Measurements from ENCODE around the gene HDAC11.

The HDAC11 gene

GRCh38 chr3:13513913-13514517, 33.9 kb downstream of the HDAC11 start:
- TF ChIP-seq, protein P1, sequence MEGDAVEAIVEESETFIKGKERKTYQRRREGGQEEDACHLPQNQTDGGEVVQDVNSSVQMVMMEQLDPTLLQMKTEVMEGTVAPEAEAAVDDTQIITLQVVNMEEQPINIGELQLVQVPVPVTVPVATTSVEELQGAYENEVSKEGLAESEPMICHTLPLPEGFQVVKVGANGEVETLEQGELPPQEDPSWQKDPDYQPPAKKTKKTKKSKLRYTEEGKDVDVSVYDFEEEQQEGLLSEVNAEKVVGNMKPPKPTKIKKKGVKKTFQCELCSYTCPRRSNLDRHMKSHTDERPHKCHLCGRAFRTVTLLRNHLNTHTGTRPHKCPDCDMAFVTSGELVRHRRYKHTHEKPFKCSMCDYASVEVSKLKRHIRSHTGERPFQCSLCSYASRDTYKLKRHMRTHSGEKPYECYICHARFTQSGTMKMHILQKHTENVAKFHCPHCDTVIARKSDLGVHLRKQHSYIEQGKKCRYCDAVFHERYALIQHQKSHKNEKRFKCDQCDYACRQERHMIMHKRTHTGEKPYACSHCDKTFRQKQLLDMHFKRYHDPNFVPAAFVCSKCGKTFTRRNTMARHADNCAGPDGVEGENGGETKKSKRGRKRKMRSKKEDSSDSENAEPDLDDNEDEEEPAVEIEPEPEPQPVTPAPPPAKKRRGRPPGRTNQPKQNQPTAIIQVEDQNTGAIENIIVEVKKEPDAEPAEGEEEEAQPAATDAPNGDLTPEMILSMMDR (IDR thresholded peaks at IDR 0.05; ENCODE audit: borderline replicate concordance, control extremely low read depth, extremely low read depth, insufficient read depth, missing control alignments) = no peak
- no peak for DNase-seq (ENCODE audit: low spot score)
- in situ Hi-C loops (cut with MboI; ENCODE audit: low sequenced_read_pairs, unreplicated experiment) = no loop called here

DNA sequence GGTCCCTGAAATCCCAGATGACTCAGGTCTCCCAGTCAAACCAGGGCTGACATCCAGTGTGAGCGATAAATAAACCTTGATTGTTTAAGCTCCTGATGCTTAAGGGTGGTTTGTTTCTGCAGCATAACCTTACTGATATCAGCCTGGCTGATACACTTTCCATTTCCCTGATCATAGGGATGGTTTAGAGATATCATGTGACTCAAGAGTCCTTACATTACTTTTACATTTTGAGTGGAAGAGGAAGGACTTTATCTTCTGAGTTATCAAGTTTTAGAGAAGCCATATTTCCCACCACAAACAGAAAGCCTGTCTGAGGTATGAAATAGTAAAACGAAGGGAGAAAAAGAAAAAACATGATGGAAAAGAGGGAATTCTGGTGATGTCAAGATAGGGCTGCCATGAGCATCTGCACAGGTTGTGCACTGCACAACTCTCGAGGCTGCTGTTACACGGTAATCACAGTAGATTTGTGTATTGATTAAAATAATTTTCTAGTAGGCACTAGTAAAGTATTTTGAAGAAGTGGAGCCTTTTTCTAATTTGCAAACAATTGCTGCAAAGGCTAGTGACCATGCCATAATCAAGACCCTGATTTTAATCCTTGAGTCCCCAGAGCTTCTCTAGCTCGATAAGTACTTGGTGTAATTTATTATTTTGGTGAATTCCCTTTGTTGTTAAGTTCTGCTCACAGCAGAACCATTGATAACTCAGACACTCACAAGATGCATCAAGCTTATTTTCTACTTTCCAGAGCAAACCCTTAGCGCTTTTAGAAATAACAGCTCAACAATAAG, 34.7 kb downstream of the HDAC11 start:
- no peak for DNase-seq (ENCODE audit: low spot score)
- TF ChIP-seq, protein P1 (IDR thresholded peaks at IDR 0.05; ENCODE audit: borderline replicate concordance, control extremely low read depth, extremely low read depth, insufficient read depth, missing control alignments) = no peak
- in situ Hi-C loops (cut with MboI; ENCODE audit: low sequenced_read_pairs, unreplicated experiment) = no loop called here

- TF ChIP-seq, protein P1 (IDR thresholded peaks at IDR 0.05; ENCODE audit: borderline replicate concordance, control extremely low read depth, extremely low read depth, insufficient read depth, missing control alignments) = no peak
- in situ Hi-C loops (cut with MboI; ENCODE audit: low sequenced_read_pairs, unreplicated experiment) = no loop called here
- DNase-seq (ENCODE audit: low spot score) = no peak
Observed at GRCh38 chr3:13515786-13516759, 36.0 kb downstream of the HDAC11 start.

- in situ Hi-C loops (cut with MboI; ENCODE audit: low sequenced_read_pairs, unreplicated experiment) = no loop called here
- TF ChIP-seq, protein P1 (IDR thresholded peaks at IDR 0.05; ENCODE audit: borderline replicate concordance, control extremely low read depth, extremely low read depth, insufficient read depth, missing control alignments) = no peak
Observed at GRCh38 chr3:13516760-13517135, 36.6 kb downstream of the HDAC11 start.

DNA sequence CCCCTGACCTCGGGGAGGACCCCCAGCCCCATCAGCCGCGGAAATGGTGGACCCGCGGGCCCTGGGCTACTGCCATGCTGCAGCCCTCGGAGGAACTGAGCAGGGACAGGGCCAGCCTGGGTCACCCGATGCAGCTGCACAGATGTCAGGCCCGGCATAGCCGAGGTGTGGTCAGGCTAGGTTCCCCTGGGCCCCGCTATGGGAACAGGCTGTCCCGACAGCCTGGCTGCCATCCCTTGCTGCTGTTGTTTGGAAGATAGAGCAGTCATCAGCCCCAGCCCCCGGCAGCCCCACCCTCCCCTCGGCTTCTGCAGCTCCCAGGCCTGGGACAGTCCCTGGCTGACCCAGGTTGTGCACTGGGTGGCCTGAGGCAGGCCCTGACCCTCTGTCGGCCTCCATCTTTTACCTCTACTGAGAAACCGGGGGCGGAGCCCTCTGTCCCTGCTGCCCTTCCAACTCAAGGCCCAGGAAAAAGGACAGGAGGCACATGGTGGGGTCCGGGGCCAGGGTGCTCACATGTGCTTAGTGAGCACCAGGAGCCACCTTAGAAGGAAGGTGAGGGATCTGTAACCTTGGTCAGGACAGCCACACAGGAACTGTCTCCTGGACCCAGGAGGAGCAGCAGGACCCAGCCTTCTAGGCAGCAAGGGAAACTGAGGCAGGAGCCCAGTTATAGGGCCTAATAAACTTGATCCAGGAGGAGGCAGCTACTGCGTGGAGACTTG, 37.3 kb downstream of the HDAC11 start:
- in situ Hi-C loops (cut with MboI; ENCODE audit: low sequenced_read_pairs, unreplicated experiment) = no loop called here
- no peak for DNase-seq (ENCODE audit: low spot score)
- TF ChIP-seq, protein P1 (IDR thresholded peaks at IDR 0.05; ENCODE audit: borderline replicate concordance, control extremely low read depth, extremely low read depth, insufficient read depth, missing control alignments) = no peak

More at GRCh38 chr3:13516760-13517135, 36.6 kb downstream of the HDAC11 start:
- no peak for DNase-seq (ENCODE audit: low spot score)

Measured in GM13976 (cell line).